ENCODE results near the gene TRPM3. TPM values are rescaled to one million over a fixed set of nuclear protein-coding genes. Genes with fewer than 3 reads are reported as not detected.

TRPM3 gene
- total RNA-seq, 1 experiment from 2014 or later, result 5.4 TPM

GRCh38 chr9:70557661-70558369 is 563.6 kb downstream of the TRPM3 start (continued):
- TF ChIP-seq STAT6 (CRISPR knock-in tag; conservative IDR thresholded peaks at IDR 0.05; ENCODE audit: low read depth) (no peak), JUN (CRISPR knock-in tag; IDR thresholded peaks at IDR 0.05) (no peak), PRRX2 (CRISPR knock-in tag; IDR thresholded peaks at IDR 0.05) (no peak), ESRRA (CRISPR knock-in tag; IDR thresholded peaks at IDR 0.05; ENCODE audit: borderline replicate concordance) (no peak), TCF7 (CRISPR knock-in tag; IDR thresholded peaks at IDR 0.05; ENCODE audit: low read depth) (no peak)

GRCh38 chr9:70556771-70557170 is 564.6 kb downstream of the TRPM3 start:
- ChIA-PET CTCF (no interaction called here), POLR2A (no interaction called here)
- no peak for ATAC-seq
- Mint-ChIP-seq H3K27me3 (ENCODE audit: low read depth) (no peaks in the 10 kb centered on the region), H3K4me3 (no peak overlapping the region), H3K27ac (no peak overlapping the region), H3K4me1 (peaks cover 34% of the 10 kb centered on the region), H3K36me3 (no peaks in the 10 kb centered on the region), H3K9me3 (0 out of 2 replicates have a peak, but pooled peaks cover 3% of the 10 kb centered on the region)
- TF ChIP-seq GABPB1 (CRISPR knock-in tag; IDR thresholded peaks at IDR 0.05) (no peak), CREM (CRISPR knock-in tag; IDR thresholded peaks at IDR 0.05) (no peak), MXD4 (CRISPR knock-in tag; IDR thresholded peaks at IDR 0.05; ENCODE audit: borderline replicate concordance) (no peak), ZNF671 (CRISPR knock-in tag; IDR thresholded peaks at IDR 0.05) (no peak), USF2 (CRISPR knock-in tag; IDR thresholded peaks at IDR 0.05) (no peak), ATF1 (CRISPR knock-in tag; IDR thresholded peaks at IDR 0.05) (no peak), AFF4 (CRISPR knock-in tag; IDR thresholded peaks at IDR 0.05; ENCODE audit: borderline replicate concordance) (no peak), CREB1 (CRISPR knock-in tag; IDR thresholded peaks at IDR 0.05) (no peak), ZBTB21 (CRISPR knock-in tag; IDR thresholded peaks at IDR 0.05; ENCODE audit: borderline replicate concordance) (no peak), EMX1 (CRISPR knock-in tag; IDR thresholded peaks at IDR 0.05) (no peak), SMAD4 (CRISPR knock-in tag; IDR thresholded peaks at IDR 0.05) (no peak), HMGA2 (CRISPR knock-in tag; IDR thresholded peaks at IDR 0.05) (no peak), FOXP4 (CRISPR knock-in tag; IDR thresholded peaks at IDR 0.05) (no peak), NR3C1 (CRISPR knock-in tag; conservative IDR thresholded peaks at IDR 0.05; ENCODE audit: low read depth) (no peak), OVOL2 (CRISPR knock-in tag; IDR thresholded peaks at IDR 0.05; ENCODE audit: borderline replicate concordance) (no peak), HMGXB4 (CRISPR knock-in tag; IDR thresholded peaks at IDR 0.05) (no peak), RELA (CRISPR knock-in tag; IDR thresholded peaks at IDR 0.05; ENCODE audit: borderline replicate concordance) (no peak), NFATC4 (CRISPR knock-in tag; IDR thresholded peaks at IDR 0.05) (no peak), PREB (CRISPR knock-in tag; IDR thresholded peaks at IDR 0.05; ENCODE audit: borderline replicate concordance) (no peak), FOXJ3 (CRISPR knock-in tag; IDR thresholded peaks at IDR 0.05; ENCODE audit: borderline replicate concordance) (no peak)
- DNase-seq (ENCODE audit: low spot score), result no peak

Data from WTC11 (cell line).